WERI-Rb-1 (cell line): ENCODE data around the gene FHIT.

Experiments
- DNase-seq: peaks from one replicate; pipeline ENCODE4 v3.0.0-alpha.2; 2020
- H3K27ac ChIP-seq: fragments of 250-450 bp; sonication (Bioruptor Pico); 2 replicates; pipeline ENCODE4 v1.5.1; 2020; ENCODE audit warnings: mild to moderate bottlenecking, moderate library complexity
- H3K27me3 ChIP-seq: fragments of 250-450 bp; sonication (Bioruptor Pico); 2 replicates; pipeline ENCODE4 v1.5.1; 2021; ENCODE audit warnings: mild to moderate bottlenecking, low read depth, moderate library complexity; ENCODE audit not compliant: insufficient read depth, severe bottlenecking
- H3K36me3 ChIP-seq: fragments of 250-450 bp; sonication (Bioruptor Pico); 2 replicates; pipeline ENCODE4 v1.5.1; 2020; ENCODE audit warnings: mild to moderate bottlenecking, moderate library complexity
- H3K4me3 ChIP-seq: 2 replicates; pipeline ENCODE4 v1.5.1; 2011; ENCODE audit warnings: low read depth, mild to moderate bottlenecking, control low read depth, low read length
- H3K9me3 ChIP-seq: fragments of 250-450 bp; sonication (Bioruptor Pico); 2 replicates; pipeline ENCODE4 v1.5.1; 2021; ENCODE audit warnings: mild to moderate bottlenecking, moderate library complexity; ENCODE audit not compliant: severe bottlenecking
- TF ChIP-seq, protein P1 (sequence below): IDR thresholded peaks from 2 replicates; pipeline ENCODE4 v1.5.1; 2011; ENCODE audit warnings: low read depth, mild to moderate bottlenecking, control low read depth, inconsistent platforms, low read length

The FHIT gene

DNA sequence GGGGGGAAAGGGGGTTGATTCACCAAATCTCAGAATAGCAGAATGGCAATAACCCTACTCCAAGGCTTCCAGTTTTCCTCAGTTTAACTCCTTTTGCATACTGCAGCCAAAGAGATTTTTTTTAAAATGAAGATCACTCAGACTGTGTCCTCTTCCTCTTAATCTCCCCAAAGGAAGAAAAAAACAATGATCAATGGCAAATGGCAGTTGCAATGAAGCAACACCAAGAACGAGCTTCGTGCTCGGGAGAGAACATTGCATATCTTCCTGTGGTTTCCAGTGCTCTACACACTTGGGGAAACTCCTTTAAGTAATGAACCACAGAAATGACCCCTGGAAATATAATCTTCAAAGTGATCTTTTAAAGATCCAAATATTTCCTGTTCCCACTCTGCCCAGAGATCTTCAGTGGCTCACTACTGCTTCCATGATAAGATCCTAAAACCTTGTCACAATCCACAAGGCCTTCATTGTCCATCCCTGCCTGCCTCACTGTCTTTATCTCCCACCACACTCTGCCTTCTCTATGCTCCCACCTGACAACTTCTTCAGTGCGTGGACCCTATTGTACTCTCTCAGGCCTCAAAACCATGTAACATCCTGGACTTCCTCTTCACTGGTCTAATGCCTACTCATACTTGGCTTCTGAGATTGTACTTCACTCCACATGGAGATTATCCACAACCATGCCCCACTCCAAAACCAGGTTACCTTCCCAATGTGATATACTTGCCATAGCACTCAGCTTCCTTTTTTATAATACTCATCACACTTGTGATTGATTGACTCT lies 394.8 kb downstream of the FHIT start:
- Histone ChIP-seq H3K36me3 (no peaks in the 10 kb centered on the region), H3K27ac (no peak overlapping the region), H3K9me3 (no peaks in the 10 kb centered on the region), H3K27me3 (no peaks in the 10 kb centered on the region), H3K4me3 (no peak overlapping the region)
- no peak for DNase-seq
- TF ChIP-seq, protein P1, sequence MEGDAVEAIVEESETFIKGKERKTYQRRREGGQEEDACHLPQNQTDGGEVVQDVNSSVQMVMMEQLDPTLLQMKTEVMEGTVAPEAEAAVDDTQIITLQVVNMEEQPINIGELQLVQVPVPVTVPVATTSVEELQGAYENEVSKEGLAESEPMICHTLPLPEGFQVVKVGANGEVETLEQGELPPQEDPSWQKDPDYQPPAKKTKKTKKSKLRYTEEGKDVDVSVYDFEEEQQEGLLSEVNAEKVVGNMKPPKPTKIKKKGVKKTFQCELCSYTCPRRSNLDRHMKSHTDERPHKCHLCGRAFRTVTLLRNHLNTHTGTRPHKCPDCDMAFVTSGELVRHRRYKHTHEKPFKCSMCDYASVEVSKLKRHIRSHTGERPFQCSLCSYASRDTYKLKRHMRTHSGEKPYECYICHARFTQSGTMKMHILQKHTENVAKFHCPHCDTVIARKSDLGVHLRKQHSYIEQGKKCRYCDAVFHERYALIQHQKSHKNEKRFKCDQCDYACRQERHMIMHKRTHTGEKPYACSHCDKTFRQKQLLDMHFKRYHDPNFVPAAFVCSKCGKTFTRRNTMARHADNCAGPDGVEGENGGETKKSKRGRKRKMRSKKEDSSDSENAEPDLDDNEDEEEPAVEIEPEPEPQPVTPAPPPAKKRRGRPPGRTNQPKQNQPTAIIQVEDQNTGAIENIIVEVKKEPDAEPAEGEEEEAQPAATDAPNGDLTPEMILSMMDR, result no peak

DNA sequence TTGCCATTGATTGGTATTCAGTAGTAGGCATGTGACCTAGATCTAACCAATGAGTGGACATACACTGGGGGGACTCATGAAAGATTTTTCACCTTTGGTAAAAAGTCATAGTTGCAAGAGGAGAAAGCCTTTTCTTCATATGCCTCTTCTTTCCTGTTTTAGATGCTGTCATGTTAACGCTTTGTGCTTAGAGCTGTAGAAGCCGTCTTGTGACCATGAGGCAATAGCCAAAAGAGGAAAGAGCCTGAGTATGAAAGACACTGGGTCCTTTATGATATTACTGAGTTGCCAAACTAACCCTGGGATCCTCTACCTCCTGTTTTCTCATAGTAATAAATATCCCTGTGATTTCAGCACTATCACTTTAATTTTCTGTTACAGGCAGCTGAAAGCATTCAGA lies 396.0 kb downstream of the FHIT start:
- TF ChIP-seq, protein P1, result no peak
- Histone ChIP-seq H3K36me3 (no peaks in the 10 kb centered on the region), H3K4me3 (no peak overlapping the region), H3K27ac (no peak overlapping the region), H3K9me3 (no peaks in the 10 kb centered on the region), H3K27me3 (no peaks in the 10 kb centered on the region)
- DNase-seq, result no peak

DNA sequence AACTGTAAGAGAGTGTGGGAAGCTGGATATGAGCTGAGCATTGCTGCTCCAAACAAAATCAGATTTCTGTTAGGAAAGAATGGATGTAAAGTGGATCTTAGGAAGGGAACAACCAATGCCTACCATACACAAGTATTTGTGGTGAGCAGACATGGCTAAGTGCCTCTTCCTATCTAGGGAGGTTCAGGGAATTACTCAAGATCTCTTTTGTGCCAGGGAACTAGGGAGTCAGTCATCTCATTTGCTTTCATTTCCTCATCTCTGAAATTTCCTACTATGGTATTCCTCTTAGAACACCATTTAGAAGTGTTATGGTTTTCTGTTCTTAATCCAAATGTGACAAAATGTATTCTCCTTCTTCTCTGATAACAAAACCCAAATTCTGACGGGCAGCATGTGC lies 396.5 kb downstream of the FHIT start:
- H3K9me3 ChIP-seq, result no peaks in the 10 kb centered on the region
- no peak overlapping the region for H3K4me3 ChIP-seq
- no peak overlapping the region for H3K27ac ChIP-seq
- H3K36me3 ChIP-seq, result no peaks in the 10 kb centered on the region
- no peaks in the 10 kb centered on the region for H3K27me3 ChIP-seq
- no peak for DNase-seq
- TF ChIP-seq, protein P1, result no peak

DNA sequence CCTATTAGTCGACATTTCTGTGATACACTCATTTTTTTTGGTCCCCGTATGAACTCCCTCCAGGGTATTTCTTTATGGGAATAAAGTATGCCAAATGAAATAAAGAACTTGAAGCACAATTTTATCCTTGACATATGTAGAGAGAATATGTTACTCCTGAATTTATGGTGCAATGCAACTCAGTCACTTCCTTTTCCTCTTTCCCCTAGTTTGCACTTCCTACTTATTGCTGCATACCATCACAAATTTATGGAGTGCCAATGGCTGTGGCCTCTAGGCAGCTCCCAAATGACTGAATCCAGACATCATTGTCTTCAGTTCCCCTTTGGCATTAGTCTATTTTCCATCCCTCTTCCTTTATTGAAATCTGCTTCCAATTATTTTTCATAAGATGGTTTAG lies 403.5 kb downstream of the FHIT start:
- no peak overlapping the region for H3K4me3 ChIP-seq
- no peak overlapping the region for H3K27ac ChIP-seq
- H3K36me3 ChIP-seq, result no peaks in the 10 kb centered on the region
- TF ChIP-seq, protein P1, result no peak
- no peaks in the 10 kb centered on the region for H3K27me3 ChIP-seq
- no peak for DNase-seq
- no peaks in the 10 kb centered on the region for H3K9me3 ChIP-seq

DNA sequence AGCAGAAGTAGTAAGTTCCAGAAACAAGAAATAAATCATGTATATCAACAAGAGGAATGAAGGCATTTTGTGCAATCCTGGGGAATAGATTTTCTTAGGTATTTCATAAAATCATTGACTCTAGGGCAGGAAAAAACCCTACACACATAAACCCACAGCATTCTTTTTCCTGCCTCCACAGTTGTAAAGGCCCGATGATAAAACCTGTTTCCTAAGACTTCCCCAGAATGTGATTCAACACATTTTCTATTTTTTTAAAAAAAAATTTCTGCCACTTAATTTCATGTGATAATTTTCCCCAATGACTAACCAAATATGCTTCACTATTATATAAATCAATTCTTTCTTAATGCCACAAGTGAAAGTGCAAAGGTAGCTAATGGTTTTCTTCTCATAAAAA lies 407.0 kb downstream of the FHIT start:
- TF ChIP-seq, protein P1, result no peak
- Histone ChIP-seq H3K27ac (no peak overlapping the region), H3K4me3 (no peak overlapping the region), H3K36me3 (no peaks in the 10 kb centered on the region), H3K9me3 (no peaks in the 10 kb centered on the region), H3K27me3 (no peaks in the 10 kb centered on the region)
- no peak for DNase-seq

DNA sequence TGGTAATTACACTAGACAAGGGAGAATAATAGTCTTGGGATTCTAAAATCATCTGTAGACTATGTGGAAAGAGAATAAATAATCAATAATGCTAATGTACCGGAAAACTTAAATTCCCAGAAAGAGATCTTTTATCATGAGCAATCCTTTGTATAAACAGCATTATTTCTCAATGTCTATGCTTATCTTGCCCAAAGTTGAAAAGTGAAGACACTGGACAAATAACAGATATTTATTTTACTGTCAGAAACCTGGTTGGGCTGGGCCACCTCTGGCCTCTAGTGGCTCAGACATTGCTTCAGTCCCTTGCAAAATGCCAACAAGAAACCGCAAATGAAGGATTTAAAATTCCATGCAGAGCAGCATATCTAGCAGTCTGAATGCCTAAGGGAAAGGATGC lies 409.9 kb downstream of the FHIT start:
- no peak overlapping the region for H3K4me3 ChIP-seq
- no peaks in the 10 kb centered on the region for H3K9me3 ChIP-seq
- TF ChIP-seq, protein P1, result no peak
- no peaks in the 10 kb centered on the region for H3K36me3 ChIP-seq
- H3K27ac ChIP-seq, result no peak overlapping the region
- H3K27me3 ChIP-seq, result no peaks in the 10 kb centered on the region
- no peak for DNase-seq
